Small intestine (tissue), 7 donors: Measurements from ENCODE around the gene ZNF473. TPM values are rescaled to one million over a fixed set of nuclear protein-coding genes. Genes with fewer than 3 reads are reported as not detected.

Experiments
- DNase-seq, 2 donors: peaks; one replicate each; pipeline versions ENCODE4 v3.0.0 to v3.0.0-alpha.2; 2013
- FAIRE-seq: peaks from 2 replicates; lab custom pipeline; 2012; peaks lifted over from hg19 to GRCh38; lab: Jason Lieb, UNC
- H3K27ac ChIP-seq, 3 donors: one replicate each; pipeline ENCODE4 v1.5.1; 2013; ENCODE audit warnings: low read length in 2 of 3, mild to moderate bottlenecking in 2 of 3, control low read depth in 1 of 3, inconsistent platforms in 1 of 3, low read depth in 1 of 3, moderate library complexity in 1 of 3
- H3K27me3 ChIP-seq, 3 donors: one replicate each; pipeline ENCODE4 v1.6.1; 2013; ENCODE audit warnings: low read length in 3 of 3, inconsistent platforms in 1 of 3; ENCODE audit not compliant: control insufficient read depth in 3 of 3, insufficient read depth in 3 of 3
- H3K36me3 ChIP-seq, 3 donors: one replicate each; pipeline ENCODE4 v1.6.1; 2013; ENCODE audit warnings: low read length in 3 of 3, inconsistent platforms in 1 of 3, low read depth in 1 of 3, mild to moderate bottlenecking in 1 of 3, moderate library complexity in 1 of 3; ENCODE audit not compliant: control insufficient read depth in 3 of 3, insufficient read depth in 2 of 3
- H3K4me1 ChIP-seq, 3 donors: one replicate each; pipeline ENCODE4 v1.6.1; 2013; ENCODE audit warnings: low read length in 2 of 3, inconsistent platforms in 1 of 3, low read depth in 1 of 3, mild to moderate bottlenecking in 1 of 3, moderate library complexity in 1 of 3; ENCODE audit not compliant: control insufficient read depth in 3 of 3, insufficient read depth in 2 of 3
- H3K4me3 ChIP-seq, 3 donors: one replicate each; pipeline ENCODE4 v1.5.1; 2013; ENCODE audit warnings: low read length in 3 of 3, control low read depth in 1 of 3, inconsistent platforms in 1 of 3, low read depth in 1 of 3, mild to moderate bottlenecking in 1 of 3, moderate library complexity in 1 of 3
- H3K9me3 ChIP-seq, 2 donors: one replicate each; pipeline ENCODE4 v1.6.1; 2013; ENCODE audit warnings: low read depth in 1 of 2, low read length in 1 of 2; ENCODE audit not compliant: control insufficient read depth in 2 of 2, insufficient read depth in 1 of 2
- WGBS, 3 donors: extraction: QIAGEN DNeasy Blood & Tissue Kit; methylation state at CpG; one replicate each; pipeline ENCODE4 v1.1.7; 2013; 5-methylcytosine and 5-hydroxymethylcytosine counted together
- polyA plus RNA-seq, 4 donors: library from polyadenylated mRNA; stranded (reverse) in 3 of 4; unstranded in 1 of 4; fragments of 200-250 nt in 3 of 4; fragments of 120-200 nt in 1 of 4; gene quantifications; one replicate each; pipeline versions ENCODE4 v1.2.1 to v1.2.3, GENCODE V29; 2013
- donor health status: healthy with polysubstance abuse.
- donor health status: control.
- donor health status: control.
- donor health status: Bipolar disorder and iron deficiency.
- donor health status: healthy.

Gene ZNF473
- polyA plus RNA-seq, 4 donors: 1.6 to 7.2 (median 2.3) TPM

GRCh38 chr19:50026550-50026906 is 723 bp downstream of the ZNF473 start:
- Histone ChIP-seq H3K9me3 (no peaks in the 10 kb centered on the region), H3K27me3 (no peaks in the 10 kb centered on the region), H3K27ac (no peak overlapping the region), H3K36me3 (peaks cover 0 to 22% (median 0%) of the 10 kb centered on the region in 3 donors), H3K4me1 (peaks cover 2 to 26% (median 3%) of the 10 kb centered on the region in 3 donors), H3K4me3 (peak overlapping the region in 2 of 3 donors; percentile 54 to 70)
- 89 to 96% (median 93%) methylated on average over 7 of the region's 7 CpGs for WGBS, 3 donors
- no peak for DNase-seq
- no peak for FAIRE-seq

- no peak overlapping the region for H3K4me3 ChIP-seq
- peaks cover 6 to 33% (median 8%) of the 10 kb centered on the region in 3 donors for H3K36me3 ChIP-seq
These were observed 4.4 kb downstream of the ZNF473 start for GRCh38 chr19:50030225-50030624.

GRCh38 chr19:50030937-50031336 is 5.1 kb downstream of the ZNF473 start:
- peaks cover 0 to 8% (median 2%) of the 10 kb centered on the region in 3 donors for H3K4me1 ChIP-seq
- H3K36me3 ChIP-seq: peaks cover 7 to 40% (median 8%) of the 10 kb centered on the region in 3 donors
- WGBS, 3 donors: 88 to 94% (median 91%) methylated on average over 10 to 11 of the region's 11 CpGs
- DNase-seq: no peak
- H3K9me3 ChIP-seq: peaks cover 0 to 10% of the 10 kb centered on the region in 2 donors
- FAIRE-seq: no peak
- no peak overlapping the region for H3K4me3 ChIP-seq
- no peak overlapping the region for H3K27ac ChIP-seq
- H3K27me3 ChIP-seq: no peaks in the 10 kb centered on the region

More at GRCh38 chr19:50030225-50030624, 4.4 kb downstream of the ZNF473 start:
- WGBS, 3 donors: 79 to 95% (median 92%) methylated on average over 6 of the region's 6 CpGs
- peaks cover 0 to 6% of the 10 kb centered on the region in 2 donors for H3K9me3 ChIP-seq
- no peak for FAIRE-seq
- H3K27ac ChIP-seq: no peak overlapping the region
- H3K27me3 ChIP-seq: no peaks in the 10 kb centered on the region
- peaks cover 0 to 8% (median 2%) of the 10 kb centered on the region in 3 donors for H3K4me1 ChIP-seq
- DNase-seq: no peak

- peaks cover 0 to 25% of the 10 kb centered on the region in 2 donors for H3K9me3 ChIP-seq
- H3K4me3 ChIP-seq: no peak overlapping the region
- WGBS, 3 donors: 92 to 100% (median 92%) methylated on average over 3 of the region's 3 CpGs
- peaks cover 0 to 6% (median 0%) of the 10 kb centered on the region in 3 donors for H3K4me1 ChIP-seq
- no peak for DNase-seq
- H3K27ac ChIP-seq: no peak overlapping the region
- no peak for FAIRE-seq
- H3K27me3 ChIP-seq: no peaks in the 10 kb centered on the region
- peaks cover 18 to 66% (median 21%) of the 10 kb centered on the region in 3 donors for H3K36me3 ChIP-seq
These were observed 11.1 kb downstream of the ZNF473 start for GRCh38 chr19:50036908-50037307.

- Histone ChIP-seq H3K9me3 (peaks cover 2 to 49% of the 10 kb centered on the region in 2 donors), H3K27ac (peak overlapping the region in 1 of 3 donors; percentile 78), H3K27me3 (no peaks in the 10 kb centered on the region), H3K4me3 (no peak overlapping the region), H3K4me1 (peaks cover 0 to 6% (median 0%) of the 10 kb centered on the region in 3 donors), H3K36me3 (peaks cover 27 to 72% (median 33%) of the 10 kb centered on the region in 3 donors)
- FAIRE-seq (no peak), DNase-seq (peak; percentile 62 to 78)
- WGBS, 3 donors: 84 to 96% (median 94%) methylated on average over 3 of the region's 3 CpGs
These were observed 14.2 kb downstream of the ZNF473 start for GRCh38 chr19:50039968-50040367.

GRCh38 chr19:50040967-50041366 is 15.2 kb downstream of the ZNF473 start:
- no peak overlapping the region for H3K27ac ChIP-seq
- peaks cover 0 to 6% (median 0%) of the 10 kb centered on the region in 3 donors for H3K4me1 ChIP-seq
- 88 to 91% (median 91%) methylated on average over 6 of the region's 6 CpGs for WGBS, 3 donors
- FAIRE-seq (no peak), DNase-seq (peak in 1 of 2 donors; percentile 8)
- H3K36me3 ChIP-seq: peaks cover 34 to 74% (median 43%) of the 10 kb centered on the region in 3 donors
- H3K27me3 ChIP-seq: no peaks in the 10 kb centered on the region
- peaks cover 4 to 54% of the 10 kb centered on the region in 2 donors for H3K9me3 ChIP-seq
- no peak overlapping the region for H3K4me3 ChIP-seq

GRCh38 chr19:50042363-50043024 is 16.7 kb downstream of the ZNF473 start:
- Histone ChIP-seq H3K9me3 (peaks cover 4 to 59% of the 10 kb centered on the region in 2 donors), H3K27me3 (no peaks in the 10 kb centered on the region), H3K4me1 (peaks cover 0 to 6% (median 0%) of the 10 kb centered on the region in 3 donors), H3K4me3 (no peak overlapping the region), H3K27ac (no peak overlapping the region), H3K36me3 (peaks cover 32 to 74% (median 48%) of the 10 kb centered on the region in 3 donors)
- WGBS, 3 donors: 94 to 95% (median 95%) methylated on average over 6 of the region's 6 CpGs
- FAIRE-seq (no peak), DNase-seq (no peak)

GRCh38 chr19:50043967-50044366 is 18.2 kb downstream of the ZNF473 start:
- H3K27me3 ChIP-seq: no peaks in the 10 kb centered on the region
- no peak overlapping the region for H3K4me3 ChIP-seq
- FAIRE-seq: no peak
- peaks cover 32 to 69% (median 46%) of the 10 kb centered on the region in 3 donors for H3K36me3 ChIP-seq
- H3K27ac ChIP-seq: no peak overlapping the region
- 97 to 100% (median 98%) methylated on average over 2 of the region's 2 CpGs for WGBS, 3 donors
- H3K9me3 ChIP-seq: peaks cover 4 to 67% of the 10 kb centered on the region in 2 donors
- peaks cover 0 to 6% (median 0%) of the 10 kb centered on the region in 3 donors for H3K4me1 ChIP-seq
- no peak for DNase-seq
